Measurements from ENCODE around the gene LRBA.

The LRBA gene

GRCh38 chr4:150586162-150586810 is 428.8 kb downstream of the LRBA start:
- H3K27ac ChIP-seq (ENCODE audit: low read length) = no peak overlapping the region
- no peak overlapping the region for H2AFZ ChIP-seq (ENCODE audit: low read length)
- H3K9ac ChIP-seq (ENCODE audit: low read length) = no peak overlapping the region
- H3K27me3 ChIP-seq (replicated peaks; ENCODE audit: insufficient read depth, low read length) = no peaks in the 10 kb centered on the region
- H3K4me2 ChIP-seq (ENCODE audit: low read depth, low read length) = no peak overlapping the region
- H3K9me2 ChIP-seq (replicated peaks; ENCODE audit: insufficient read depth, low read length) = no peaks in the 10 kb centered on the region
- no peak for DNase-seq
- H3F3A ChIP-seq (ENCODE audit: insufficient read depth, low read length) = no peaks in the 10 kb centered on the region
- H3K36me3 ChIP-seq (replicated peaks; ENCODE audit: insufficient read depth, low read length) = no peaks in the 10 kb centered on the region; the same call in 1 of the 2 replicates
- no peaks in the 10 kb centered on the region for H3K9me3 ChIP-seq (replicated peaks; ENCODE audit: insufficient read depth, low read length)
- H3K79me2 ChIP-seq (ENCODE audit: low read length) = no peaks in the 10 kb centered on the region
- no peaks in the 10 kb centered on the region for H3K4me1 ChIP-seq (ENCODE audit: low read length)
- H3K4me3 ChIP-seq (ENCODE audit: low read length) = no peak overlapping the region
- TF ChIP-seq EZH2phosphoT487 (IDR thresholded peaks at IDR 0.05; ENCODE audit: low read length) (no peak), EZH2 (optimal IDR thresholded peaks at IDR 0.05; ENCODE audit: low read depth, low read length) (no peak), CTCF (IDR thresholded peaks at IDR 0.05; ENCODE audit: low read length) (no peak)
- H4K20me1 ChIP-seq (ENCODE audit: insufficient read depth, low read length) = no peaks in the 10 kb centered on the region

- Histone ChIP-seq H3K4me3 (ENCODE audit: low read length) (no peak overlapping the region), H4K20me1 (ENCODE audit: insufficient read depth, low read length) (no peaks in the 10 kb centered on the region), H3K9me2 (replicated peaks; ENCODE audit: insufficient read depth, low read length) (no peaks in the 10 kb centered on the region), H3K27ac (ENCODE audit: low read length) (no peak overlapping the region), H3K36me3 (replicated peaks; ENCODE audit: insufficient read depth, low read length) (no peaks in the 10 kb centered on the region; the same call in 1 of the 2 replicates), H3K4me1 (ENCODE audit: low read length) (no peaks in the 10 kb centered on the region), H3K4me2 (ENCODE audit: low read depth, low read length) (no peak overlapping the region), H3F3A (ENCODE audit: insufficient read depth, low read length) (no peaks in the 10 kb centered on the region), H3K9me3 (replicated peaks; ENCODE audit: insufficient read depth, low read length) (no peaks in the 10 kb centered on the region), H3K9ac (ENCODE audit: low read length) (no peak overlapping the region), H2AFZ (ENCODE audit: low read length) (no peak overlapping the region), H3K27me3 (replicated peaks; ENCODE audit: insufficient read depth, low read length) (no peaks in the 10 kb centered on the region), H3K79me2 (ENCODE audit: low read length) (no peaks in the 10 kb centered on the region)
- TF ChIP-seq CTCF (IDR thresholded peaks at IDR 0.05; ENCODE audit: low read length) (no peak), EZH2 (optimal IDR thresholded peaks at IDR 0.05; ENCODE audit: low read depth, low read length) (no peak), EZH2phosphoT487 (IDR thresholded peaks at IDR 0.05; ENCODE audit: low read length) (no peak)
- DNase-seq = no peak
Measured at GRCh38 chr4:150585611-150586010, 429.5 kb downstream of the LRBA start.

GRCh38 chr4:150584111-150584915 is 430.8 kb downstream of the LRBA start:
- H3F3A ChIP-seq (ENCODE audit: insufficient read depth, low read length) = no peaks in the 10 kb centered on the region
- H3K36me3 ChIP-seq (replicated peaks; ENCODE audit: insufficient read depth, low read length) = no peaks in the 10 kb centered on the region; the same call in 1 of the 2 replicates
- H3K4me1 ChIP-seq (ENCODE audit: low read length) = no peaks in the 10 kb centered on the region
- H3K27ac ChIP-seq (ENCODE audit: low read length) = no peak overlapping the region
- H3K9ac ChIP-seq (ENCODE audit: low read length) = no peak overlapping the region
- no peaks in the 10 kb centered on the region for H3K79me2 ChIP-seq (ENCODE audit: low read length)
- no peaks in the 10 kb centered on the region for H3K9me3 ChIP-seq (replicated peaks; ENCODE audit: insufficient read depth, low read length)
- H3K4me2 ChIP-seq (ENCODE audit: low read depth, low read length) = no peak overlapping the region
- H3K27me3 ChIP-seq (replicated peaks; ENCODE audit: insufficient read depth, low read length) = no peaks in the 10 kb centered on the region
- no peak overlapping the region for H3K4me3 ChIP-seq (ENCODE audit: low read length)
- no peak for TF ChIP-seq CTCF (IDR thresholded peaks at IDR 0.05; ENCODE audit: low read length)
- no peaks in the 10 kb centered on the region for H4K20me1 ChIP-seq (ENCODE audit: insufficient read depth, low read length)
- DNase-seq = no peak
- no peaks in the 10 kb centered on the region for H3K9me2 ChIP-seq (replicated peaks; ENCODE audit: insufficient read depth, low read length)
- no peak overlapping the region for H2AFZ ChIP-seq (ENCODE audit: low read length)

Data from MM.1S (cell line).